Glutamatergic neuron (in vitro differentiated cells): Measurements from ENCODE around the gene BMP6. TPM values are rescaled to one million over a fixed set of nuclear protein-coding genes. Genes with fewer than 3 reads are reported as not detected.
A peak's percentile ranks its signal among the peaks of the same experiment; 100 is the strongest.

ENCODE experiments used
- DNase-seq: peaks from one replicate; pipeline ENCODE4 v3.0.0; 2022
- H3K27ac Mint-ChIP-seq: one replicate; pipeline ENCODE4 v1.8.0; 2020; ENCODE audit warnings: mild to moderate bottlenecking, mixed read lengths, inconsistent platforms; ENCODE audit not compliant: unreplicated experiment
- H3K27me3 Mint-ChIP-seq: one replicate; pipeline ENCODE4 v1.8.0; 2020; ENCODE audit warnings: mild to moderate bottlenecking, moderate library complexity, mixed read lengths, inconsistent platforms; ENCODE audit not compliant: unreplicated experiment
- H3K36me3 Mint-ChIP-seq: one replicate; pipeline ENCODE4 v1.8.0; 2020; ENCODE audit warnings: mild to moderate bottlenecking, mixed read lengths, inconsistent platforms; ENCODE audit not compliant: unreplicated experiment
- H3K4me1 Mint-ChIP-seq: one replicate; pipeline ENCODE4 v1.8.0; 2020; ENCODE audit warnings: mild to moderate bottlenecking, low read depth, mixed read lengths, inconsistent platforms; ENCODE audit not compliant: unreplicated experiment
- H3K4me3 Mint-ChIP-seq: one replicate; pipeline ENCODE4 v1.8.0; 2020; ENCODE audit warnings: mild to moderate bottlenecking, mixed read lengths, inconsistent platforms; ENCODE audit not compliant: unreplicated experiment
- H3K9me3 Mint-ChIP-seq: one replicate; pipeline ENCODE4 v1.8.0; 2020; ENCODE audit warnings: mild to moderate bottlenecking, moderate library complexity, mixed read lengths, inconsistent platforms; ENCODE audit not compliant: unreplicated experiment
- total RNA-seq: library from RNA; stranded (reverse); fragmentation: NEBNext Ultra II Directional; extraction: Animal tissue kit (Norgen Biotek cat#: 25700); gene quantifications from one replicate; pipeline ENCODE4 v1.2.1, GENCODE V29; 2021; ENCODE audit not compliant: unreplicated experiment
- TF ChIP-seq, protein P1 (sequence below): fragments of 200-600 bp; sonication (generic); IDR thresholded peaks from one replicate; pipeline ENCODE4 v1.5.0; 2021; ENCODE audit not compliant: partially characterized antibody, unreplicated experiment

The BMP6 gene
- total RNA-seq, 1 donor from 2014 or later = 0.25 TPM

DNA sequence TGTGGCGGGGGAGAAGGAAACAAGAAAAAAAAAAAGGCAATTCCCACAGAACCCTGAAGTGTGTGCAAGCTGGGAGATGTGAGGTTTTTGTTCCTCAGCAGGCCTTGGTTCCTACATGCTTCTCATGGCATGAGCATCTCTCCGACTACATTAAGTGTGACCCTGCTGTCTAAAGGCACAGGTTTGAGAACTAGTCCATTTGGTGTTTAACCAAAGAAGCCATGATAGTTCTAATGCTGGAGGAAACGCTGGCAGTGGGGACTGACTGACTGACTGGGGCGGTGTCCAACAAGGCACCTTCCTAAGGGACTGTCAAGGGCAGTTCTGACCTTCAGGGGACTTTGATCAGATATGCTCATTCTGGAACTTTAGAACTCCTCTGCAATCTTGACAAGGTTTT, 180.8 kb downstream of the BMP6 start:
- Mint-ChIP-seq H3K36me3 (no peaks in the 10 kb centered on the region), H3K4me1 (no peaks in the 10 kb centered on the region), H3K4me3 (no peak overlapping the region), H3K27ac (no peak overlapping the region), H3K9me3 (peaks cover 2% of the 10 kb centered on the region), H3K27me3 (peaks cover 4% of the 10 kb centered on the region)
- TF ChIP-seq, protein P1, sequence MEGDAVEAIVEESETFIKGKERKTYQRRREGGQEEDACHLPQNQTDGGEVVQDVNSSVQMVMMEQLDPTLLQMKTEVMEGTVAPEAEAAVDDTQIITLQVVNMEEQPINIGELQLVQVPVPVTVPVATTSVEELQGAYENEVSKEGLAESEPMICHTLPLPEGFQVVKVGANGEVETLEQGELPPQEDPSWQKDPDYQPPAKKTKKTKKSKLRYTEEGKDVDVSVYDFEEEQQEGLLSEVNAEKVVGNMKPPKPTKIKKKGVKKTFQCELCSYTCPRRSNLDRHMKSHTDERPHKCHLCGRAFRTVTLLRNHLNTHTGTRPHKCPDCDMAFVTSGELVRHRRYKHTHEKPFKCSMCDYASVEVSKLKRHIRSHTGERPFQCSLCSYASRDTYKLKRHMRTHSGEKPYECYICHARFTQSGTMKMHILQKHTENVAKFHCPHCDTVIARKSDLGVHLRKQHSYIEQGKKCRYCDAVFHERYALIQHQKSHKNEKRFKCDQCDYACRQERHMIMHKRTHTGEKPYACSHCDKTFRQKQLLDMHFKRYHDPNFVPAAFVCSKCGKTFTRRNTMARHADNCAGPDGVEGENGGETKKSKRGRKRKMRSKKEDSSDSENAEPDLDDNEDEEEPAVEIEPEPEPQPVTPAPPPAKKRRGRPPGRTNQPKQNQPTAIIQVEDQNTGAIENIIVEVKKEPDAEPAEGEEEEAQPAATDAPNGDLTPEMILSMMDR = no peak
- no peak for DNase-seq

DNA sequence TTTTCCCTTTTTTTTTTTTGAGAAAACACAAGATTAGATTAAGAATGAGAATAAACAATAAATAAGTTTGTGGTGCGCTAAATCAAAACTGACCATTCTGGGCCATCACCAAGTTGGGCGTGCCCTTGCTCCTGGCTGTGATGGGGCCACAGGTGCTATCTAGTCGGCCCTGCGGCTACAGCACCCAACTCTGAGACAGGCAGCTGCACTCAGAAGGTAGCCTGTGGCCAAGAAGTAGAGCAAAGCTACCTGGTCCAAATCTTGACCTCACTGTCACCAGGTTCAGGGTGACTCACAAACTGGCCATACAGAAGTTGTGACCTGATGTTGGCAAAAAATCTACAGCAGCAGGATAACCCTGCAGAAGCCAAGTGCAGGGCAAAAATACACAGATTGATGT, 181.3 kb downstream of the BMP6 start:
- H3K27me3 Mint-ChIP-seq = peaks cover 4% of the 10 kb centered on the region
- no peak overlapping the region for H3K27ac Mint-ChIP-seq
- no peaks in the 10 kb centered on the region for H3K36me3 Mint-ChIP-seq
- H3K9me3 Mint-ChIP-seq = peaks cover 2% of the 10 kb centered on the region
- H3K4me3 Mint-ChIP-seq = no peak overlapping the region
- no peak for DNase-seq
- TF ChIP-seq, protein P1 = no peak
- no peaks in the 10 kb centered on the region for H3K4me1 Mint-ChIP-seq

DNA sequence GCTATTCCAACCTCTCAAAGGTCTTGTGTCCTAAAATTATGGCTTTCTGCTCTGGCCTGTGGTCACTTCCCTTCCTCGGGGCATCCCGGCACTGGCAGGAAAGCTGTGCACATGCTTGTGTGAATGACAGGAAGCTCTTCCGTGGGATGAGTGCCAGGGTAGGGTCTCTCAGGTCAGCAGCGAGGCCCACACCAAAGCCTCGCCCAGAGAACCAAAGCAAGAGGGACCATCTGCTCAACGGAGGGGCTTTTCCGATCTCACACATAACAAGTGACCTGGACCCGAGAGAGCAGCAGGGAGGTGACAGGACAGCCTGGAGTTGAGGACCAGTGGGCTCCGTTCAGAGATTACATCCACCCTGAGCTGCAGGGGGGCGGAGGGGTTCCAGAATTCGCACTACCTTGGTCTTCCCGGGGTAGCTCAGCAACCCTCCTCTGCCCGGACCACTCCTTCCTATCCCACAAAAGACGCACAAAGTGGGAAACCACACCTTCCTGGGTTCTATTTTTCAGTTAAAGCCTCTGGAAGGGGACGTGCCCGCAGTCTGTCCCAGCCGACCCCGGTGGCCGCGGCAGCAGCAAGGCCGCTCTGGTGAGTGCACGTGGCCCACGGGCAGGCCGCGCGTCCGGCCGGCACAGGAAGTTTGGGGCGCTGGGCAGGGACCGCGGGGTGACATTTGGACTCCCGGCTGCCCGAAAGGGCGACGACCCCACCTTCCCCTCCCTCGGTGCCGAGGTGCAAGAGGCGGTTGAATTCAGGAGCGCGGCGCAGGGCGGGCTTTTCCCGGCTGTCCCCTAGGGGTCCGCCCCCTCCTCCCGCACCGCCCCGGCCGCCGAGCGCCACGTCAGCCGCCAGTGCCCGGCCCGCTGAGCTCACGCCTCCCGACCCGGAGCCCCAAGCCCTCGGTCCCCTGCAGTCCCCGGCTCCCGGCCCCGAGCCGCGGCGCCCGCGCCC, 183.7 kb downstream of the BMP6 start:
- no peaks in the 10 kb centered on the region for H3K4me1 Mint-ChIP-seq
- no peak overlapping the region for H3K27ac Mint-ChIP-seq
- DNase-seq = peak; percentile 71
- TF ChIP-seq, protein P1 = no peak
- peaks cover 4% of the 10 kb centered on the region for H3K27me3 Mint-ChIP-seq
- H3K36me3 Mint-ChIP-seq = no peaks in the 10 kb centered on the region
- H3K4me3 Mint-ChIP-seq = peak overlapping the region; percentile 89
- H3K9me3 Mint-ChIP-seq = peaks cover 2% of the 10 kb centered on the region

DNA sequence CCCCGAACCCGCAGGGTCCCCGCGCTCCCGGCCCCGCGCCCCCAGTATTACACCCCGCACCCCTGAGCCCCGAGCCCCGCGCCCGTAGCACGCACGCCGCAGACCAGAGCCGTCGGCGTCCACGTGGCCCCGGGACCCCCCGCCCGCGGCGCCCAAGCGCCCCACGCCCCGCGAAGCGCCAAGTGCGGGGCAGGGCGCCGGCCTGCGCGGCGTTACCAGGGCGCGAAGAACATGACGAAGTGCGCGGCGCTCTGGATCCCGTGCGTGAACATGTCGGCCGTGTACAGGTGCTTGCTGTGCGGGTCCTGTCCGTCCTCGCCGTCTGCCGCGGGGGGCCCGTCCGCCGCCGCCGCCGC, 184.4 kb downstream of the BMP6 start:
- TF ChIP-seq, protein P1 = no peak
- H3K36me3 Mint-ChIP-seq = no peaks in the 10 kb centered on the region
- peaks cover 4% of the 10 kb centered on the region for H3K27me3 Mint-ChIP-seq
- H3K4me3 Mint-ChIP-seq = no peak overlapping the region
- H3K9me3 Mint-ChIP-seq = peaks cover 2% of the 10 kb centered on the region
- no peak overlapping the region for H3K27ac Mint-ChIP-seq
- H3K4me1 Mint-ChIP-seq = no peaks in the 10 kb centered on the region
- peak; percentile 38 for DNase-seq

DNA sequence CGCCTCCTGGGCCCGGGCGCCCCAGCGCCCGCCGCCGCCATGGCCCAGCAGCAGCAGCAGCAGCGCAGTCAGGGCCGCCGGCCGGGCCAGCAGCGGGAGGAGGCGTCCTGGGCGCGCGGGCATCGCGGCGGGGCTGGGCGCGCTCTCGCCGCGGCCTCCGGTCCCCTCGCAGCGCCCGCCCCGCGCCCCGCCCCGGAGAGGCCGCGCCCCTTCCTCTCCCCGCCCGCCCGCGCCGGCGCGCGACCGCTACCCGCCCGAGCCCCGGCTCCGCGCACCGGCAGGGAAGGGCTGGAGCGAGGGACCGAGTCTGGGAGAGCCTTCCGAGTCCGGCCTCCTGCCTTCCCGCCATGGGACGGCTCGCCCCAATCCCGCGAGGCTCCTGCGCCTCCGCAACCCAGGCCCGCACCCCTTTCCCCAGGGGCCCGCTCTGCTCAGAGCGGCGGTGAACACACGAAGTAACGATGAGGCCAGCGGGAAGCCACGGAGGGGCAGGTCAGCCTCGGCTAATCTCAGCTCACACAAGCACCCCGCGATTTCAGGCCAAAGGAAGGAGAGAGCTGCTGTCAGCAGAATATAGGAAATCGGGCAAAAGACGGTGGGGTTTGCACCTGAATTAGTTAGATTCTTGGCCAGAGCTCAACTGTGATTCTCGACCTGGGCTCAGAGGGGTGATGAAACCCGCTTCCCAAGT, 184.9 kb downstream of the BMP6 start, which contains the start of gene TXNDC5:
TXNDC5 (minus strand) TSS at position 135 of the 691 bp plus-strand sequence; CDS start at position 123, 12 bp downstream.
- no peaks in the 10 kb centered on the region for H3K36me3 Mint-ChIP-seq
- TF ChIP-seq, protein P1 = no peak
- DNase-seq = peak; percentile 80
- H3K4me3 Mint-ChIP-seq = peak within 1 kb of the TSS; percentile 89
- H3K27ac Mint-ChIP-seq = no peak within 1 kb of the TSS
- peaks cover 4% of the 10 kb centered on the region for H3K27me3 Mint-ChIP-seq
- peaks cover 2% of the 10 kb centered on the region for H3K9me3 Mint-ChIP-seq
- no peaks in the 10 kb centered on the region for H3K4me1 Mint-ChIP-seq
